HFFc6 (cell line): Measurements from ENCODE around the gene MTFP1. TPM values are rescaled to one million over a fixed set of nuclear protein-coding genes. Genes with fewer than 3 reads are reported as not detected.

Experiments
- DNase-seq: peaks from one replicate; pipeline ENCODE4 v3.0.0-alpha.2; 2018
- H3K27ac Mint-ChIP-seq: 2 replicates; pipeline ENCODE4 v1.8.0; 2020; ENCODE audit warnings: mild to moderate bottlenecking, mixed read lengths
- H3K27me3 Mint-ChIP-seq: 2 replicates; pipeline ENCODE4 v1.8.0; 2021; ENCODE audit warnings: mild to moderate bottlenecking, moderate library complexity, mixed read lengths; ENCODE audit not compliant: insufficient read depth
- H3K36me3 Mint-ChIP-seq: 2 replicates; pipeline ENCODE4 v1.8.0; 2021; ENCODE audit warnings: low read depth, mixed read lengths
- H3K4me1 Mint-ChIP-seq: 2 replicates; pipeline ENCODE4 v1.8.0; 2020; ENCODE audit warnings: low read depth, mixed read lengths
- H3K4me3 Mint-ChIP-seq: 2 replicates; pipeline ENCODE4 v1.8.0; 2020; ENCODE audit warnings: mild to moderate bottlenecking, moderate library complexity, mixed read lengths
- H3K9me3 Mint-ChIP-seq: 2 replicates; pipeline ENCODE4 v1.8.0; 2020; ENCODE audit warnings: mild to moderate bottlenecking, mixed read lengths
- total RNA-seq, 6 experiments: library from RNA; stranded (reverse); fragmentation: NEBNext Ultra II Directional; extraction: Animal tissue kit (Norgen Biotek cat#: 25700); gene quantifications; 2 replicates in 1 of 6; 3 replicates in 5 of 6; pipeline ENCODE4 v1.2.3, GENCODE V29; 2021
- TF ChIP-seq, protein P1 (sequence below): fragments of 200-600 bp; sonication (generic); IDR thresholded peaks from 2 replicates; pipeline ENCODE4 v1.5.0; 2021; ENCODE audit warnings: antibody characterized with exemption, mild to moderate bottlenecking

The MTFP1 gene
- total RNA-seq, 6 experiments from 2014 or later = 1.7 to 5.7 (median 4.1) TPM

DNA sequence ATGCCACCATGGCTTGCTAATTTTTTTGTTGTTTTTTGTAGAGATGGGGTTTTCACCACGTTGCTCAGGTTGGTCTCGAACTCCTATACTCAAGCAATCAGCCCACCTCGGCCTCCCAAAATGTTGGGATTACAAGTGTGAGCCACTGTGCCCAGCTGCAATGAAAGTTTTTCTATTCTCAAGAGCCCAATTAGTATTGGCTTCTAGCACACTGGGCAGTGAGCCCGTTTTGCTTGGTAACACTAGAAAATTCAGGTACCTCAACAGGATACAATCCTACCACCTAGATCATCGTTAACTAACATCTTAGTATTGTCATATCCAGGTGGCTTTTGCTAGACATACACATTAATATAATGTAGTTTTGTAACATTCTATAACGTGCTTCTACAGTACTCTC, 27.3 kb downstream of the MTFP1 start:
- Mint-ChIP-seq H3K4me1 (no peaks in the 10 kb centered on the region; the same call in 1 of the 2 replicates), H3K36me3 (no peaks in the 10 kb centered on the region), H3K27ac (no peak overlapping the region), H3K9me3 (no peaks in the 10 kb centered on the region), H3K27me3 (peaks cover 22% of the 10 kb centered on the region), H3K4me3 (no peak overlapping the region)
- no peak for DNase-seq
- TF ChIP-seq, protein P1, sequence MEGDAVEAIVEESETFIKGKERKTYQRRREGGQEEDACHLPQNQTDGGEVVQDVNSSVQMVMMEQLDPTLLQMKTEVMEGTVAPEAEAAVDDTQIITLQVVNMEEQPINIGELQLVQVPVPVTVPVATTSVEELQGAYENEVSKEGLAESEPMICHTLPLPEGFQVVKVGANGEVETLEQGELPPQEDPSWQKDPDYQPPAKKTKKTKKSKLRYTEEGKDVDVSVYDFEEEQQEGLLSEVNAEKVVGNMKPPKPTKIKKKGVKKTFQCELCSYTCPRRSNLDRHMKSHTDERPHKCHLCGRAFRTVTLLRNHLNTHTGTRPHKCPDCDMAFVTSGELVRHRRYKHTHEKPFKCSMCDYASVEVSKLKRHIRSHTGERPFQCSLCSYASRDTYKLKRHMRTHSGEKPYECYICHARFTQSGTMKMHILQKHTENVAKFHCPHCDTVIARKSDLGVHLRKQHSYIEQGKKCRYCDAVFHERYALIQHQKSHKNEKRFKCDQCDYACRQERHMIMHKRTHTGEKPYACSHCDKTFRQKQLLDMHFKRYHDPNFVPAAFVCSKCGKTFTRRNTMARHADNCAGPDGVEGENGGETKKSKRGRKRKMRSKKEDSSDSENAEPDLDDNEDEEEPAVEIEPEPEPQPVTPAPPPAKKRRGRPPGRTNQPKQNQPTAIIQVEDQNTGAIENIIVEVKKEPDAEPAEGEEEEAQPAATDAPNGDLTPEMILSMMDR = no peak

DNA sequence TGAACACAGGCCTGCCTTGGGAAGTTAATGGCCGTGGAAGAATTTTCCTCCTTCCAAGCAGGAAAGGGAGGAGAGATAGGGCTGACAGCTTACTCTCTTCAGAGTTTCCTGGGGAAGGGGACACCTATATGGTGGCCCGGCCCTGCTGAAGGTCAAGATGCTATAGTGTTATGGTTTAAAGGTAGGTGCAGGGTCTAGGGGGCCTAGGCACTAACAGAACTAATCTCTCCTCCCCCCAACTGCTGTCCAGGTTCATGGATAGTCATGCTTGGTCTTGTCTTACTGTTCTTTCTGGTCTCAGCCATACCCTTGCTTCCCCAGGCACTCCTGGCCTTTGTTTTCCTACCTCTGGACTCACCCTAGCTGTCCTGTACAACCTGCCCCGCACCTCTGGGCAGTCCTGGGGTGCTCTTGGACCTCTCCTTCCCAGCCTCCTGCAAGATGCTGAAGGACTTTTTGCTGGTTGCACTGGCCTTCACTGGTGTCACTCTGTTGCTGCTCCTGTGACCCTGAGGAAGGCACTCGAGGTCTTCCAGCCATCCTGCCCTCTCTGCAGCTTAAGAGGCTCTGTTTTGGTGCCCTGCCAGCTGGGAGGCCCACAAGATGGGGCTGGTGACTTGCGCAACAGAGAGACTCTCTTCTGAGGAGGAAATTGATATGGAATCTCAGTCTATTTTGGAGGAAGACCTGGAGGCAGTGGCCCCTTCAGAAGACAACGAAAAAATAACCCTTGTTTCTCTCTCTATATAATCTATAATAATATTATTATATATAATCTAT, 28.4 kb downstream of the MTFP1 start:
- no peaks in the 10 kb centered on the region for H3K9me3 Mint-ChIP-seq
- H3K4me1 Mint-ChIP-seq = no peaks in the 10 kb centered on the region; the same call in 1 of the 2 replicates
- TF ChIP-seq, protein P1 = no peak
- DNase-seq = no peak
- H3K4me3 Mint-ChIP-seq = no peak overlapping the region
- no peaks in the 10 kb centered on the region for H3K36me3 Mint-ChIP-seq
- H3K27me3 Mint-ChIP-seq = peaks cover 22% of the 10 kb centered on the region
- no peak overlapping the region for H3K27ac Mint-ChIP-seq

DNA sequence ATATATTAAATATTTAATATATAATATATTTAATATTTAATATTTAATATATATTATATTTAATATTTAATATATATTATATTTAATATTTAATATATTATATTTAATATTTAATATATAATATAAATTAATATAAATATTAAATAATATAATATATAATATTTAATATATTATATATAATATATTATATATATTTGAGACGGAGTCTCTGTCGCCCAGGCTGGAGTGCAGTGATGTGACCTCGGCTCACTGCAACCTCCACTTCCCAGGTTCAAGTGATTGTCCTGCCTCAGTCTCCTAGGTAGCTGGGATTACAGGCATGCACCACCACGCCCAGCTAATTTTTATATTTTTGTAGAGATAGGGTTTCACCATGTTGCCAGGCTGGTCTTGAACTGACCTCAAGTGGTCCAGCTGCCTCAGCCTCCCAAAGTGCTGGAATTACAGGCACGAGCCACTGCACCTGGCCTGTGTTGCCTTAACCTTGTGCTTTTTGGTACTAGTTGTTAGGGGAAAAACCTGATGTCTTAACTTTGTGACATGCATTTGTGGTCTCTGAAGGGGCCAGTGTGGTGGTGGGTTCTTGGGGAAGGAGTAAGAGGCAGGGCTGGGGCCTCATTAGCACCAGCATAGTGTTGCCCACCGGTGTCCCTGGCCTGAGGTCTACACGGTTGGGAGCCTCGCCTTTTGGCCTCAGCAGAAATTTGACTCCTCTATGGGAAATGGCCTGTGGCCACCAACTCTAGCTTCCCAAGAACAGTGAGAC, 29.7 kb downstream of the MTFP1 start:
- peaks cover 15% of the 10 kb centered on the region for H3K27me3 Mint-ChIP-seq
- no peaks in the 10 kb centered on the region; the same call in 1 of the 2 replicates for H3K4me1 Mint-ChIP-seq
- H3K36me3 Mint-ChIP-seq = no peaks in the 10 kb centered on the region

DNA sequence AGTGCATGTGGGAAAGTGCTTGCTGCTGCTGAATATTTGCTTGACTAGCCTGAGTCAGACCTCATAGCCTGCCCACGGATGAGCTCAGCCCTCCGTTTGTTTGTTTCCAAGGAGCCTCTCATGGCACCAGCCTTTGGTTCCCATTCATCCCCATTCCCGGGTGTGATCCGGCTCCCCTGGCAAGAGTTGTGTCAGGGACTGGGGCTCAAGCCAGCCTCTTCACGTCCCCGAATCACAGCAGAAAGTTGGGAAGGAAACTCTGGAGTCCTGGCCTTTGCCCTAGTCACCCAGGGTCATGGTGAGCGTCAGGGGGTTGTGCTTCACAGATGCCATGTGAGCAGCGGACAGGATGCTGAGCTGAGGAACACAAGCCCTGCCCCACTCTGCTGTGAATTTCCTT, 32.4 kb downstream of the MTFP1 start:
- Mint-ChIP-seq H3K9me3 (no peaks in the 10 kb centered on the region), H3K27me3 (peaks cover 8% of the 10 kb centered on the region), H3K4me1 (no peaks in the 10 kb centered on the region; the same call in 1 of the 2 replicates), H3K27ac (no peak overlapping the region), H3K36me3 (no peaks in the 10 kb centered on the region), H3K4me3 (no peak overlapping the region)
- DNase-seq = peak; percentile 8
- TF ChIP-seq, protein P1 = no peak

More for the DNA sequence above, 29.7 kb downstream of the MTFP1 start:
- Mint-ChIP-seq H3K9me3 (no peaks in the 10 kb centered on the region), H3K27ac (no peak overlapping the region), H3K4me3 (no peak overlapping the region)
- DNase-seq = no peak
- TF ChIP-seq, protein P1 = no peak

DNA sequence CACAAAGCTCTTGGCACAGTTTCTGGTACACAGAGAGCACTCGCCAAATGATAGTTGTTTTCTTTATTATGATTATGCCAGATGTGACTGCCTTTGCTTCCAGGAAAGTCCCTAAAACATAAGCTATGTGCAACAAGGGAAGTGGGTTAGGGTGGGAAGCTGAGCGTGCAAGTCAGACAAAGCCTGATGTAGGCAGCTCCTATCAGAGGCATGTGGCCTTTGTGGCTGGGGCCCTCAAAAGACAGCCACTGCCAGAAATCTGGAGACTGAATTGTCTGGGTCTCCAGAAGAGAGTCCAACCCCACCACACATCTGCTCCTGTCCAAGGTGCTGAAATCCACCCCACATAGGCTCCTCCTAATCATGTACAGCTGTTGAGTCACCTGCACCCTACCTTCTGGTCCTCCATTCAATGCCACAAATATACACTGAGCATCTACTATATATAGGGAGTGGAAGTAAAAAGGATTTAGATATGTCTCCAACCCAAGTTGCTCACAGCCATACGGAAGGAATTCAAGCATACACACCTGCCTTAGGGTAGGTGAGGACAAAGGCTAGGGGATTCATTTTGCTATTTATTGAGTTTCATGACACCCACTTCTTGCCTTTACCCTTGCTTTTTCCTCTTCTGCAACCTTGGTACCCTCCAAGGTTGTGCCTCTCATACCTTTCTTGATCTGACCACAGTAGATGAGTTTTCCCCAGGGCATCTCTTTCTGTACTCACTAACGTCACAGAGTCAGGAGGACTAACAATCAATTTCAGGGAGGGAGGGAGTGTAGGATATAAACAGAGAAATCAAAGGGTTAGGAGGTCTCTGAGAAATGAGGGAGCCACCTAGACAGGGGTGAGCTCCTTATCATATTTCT, 33.8 kb downstream of the MTFP1 start:
- no peaks in the 10 kb centered on the region; the same call in 1 of the 2 replicates for H3K4me1 Mint-ChIP-seq
- H3K9me3 Mint-ChIP-seq = no peaks in the 10 kb centered on the region
- no peak overlapping the region for H3K27ac Mint-ChIP-seq
- no peak overlapping the region for H3K4me3 Mint-ChIP-seq
- no peak for DNase-seq
- H3K27me3 Mint-ChIP-seq = peaks cover 4% of the 10 kb centered on the region
- TF ChIP-seq, protein P1 = no peak
- H3K36me3 Mint-ChIP-seq = no peaks in the 10 kb centered on the region
